OCI-LY3 (cell line): ENCODE measurements around the gene KLHDC1.

Source experiments
- H2AFZ ChIP-seq: fragments of 200-600, 300-600 bp; shearing (Covaris generic); 2 replicates; pipeline ENCODE4 v1.6.0; 2014; ENCODE audit warnings: antibody characterized with exemption, low read depth, low read length
- H3K27ac ChIP-seq: fragments of 200-600, 300-600 bp; sonication (generic); 2 replicates; pipeline ENCODE4 v1.5.1; 2014; ENCODE audit warnings: mild to moderate bottlenecking, low read length, moderate library complexity, mixed read lengths
- H3K27me3 ChIP-seq: fragments of 200-600, 300-600 bp; sonication (generic); 2 replicates; pipeline ENCODE4 v1.6.1; 2014; ENCODE audit warnings: low read depth, low read length, mixed read lengths
- H3K36me3 ChIP-seq: fragments of 200-600, 300-600 bp; sonication (generic); replicated peaks from 2 replicates; pipeline ENCODE3; 2014; ENCODE audit warnings: low read depth, low read length, mixed read lengths
- H3K4me1 ChIP-seq: fragments of 300-600, 200-600 bp; sonication (generic); 2 replicates; pipeline ENCODE4 v1.6.1; 2014; ENCODE audit warnings: low read length, mixed read lengths
- H3K4me2 ChIP-seq: fragments of 200-600, 300-600 bp; sonication (generic); 2 replicates; pipeline ENCODE4 v1.6.1; 2014; ENCODE audit warnings: low read length, mixed read lengths
- H3K4me3 ChIP-seq: fragments of 300-600, 200-600 bp; sonication (generic); 2 replicates; pipeline ENCODE4 v1.5.1; 2014; ENCODE audit warnings: antibody characterized with exemption, mild to moderate bottlenecking, low read length, moderate library complexity
- H3K79me2 ChIP-seq: fragments of 300-600, 200-600 bp; shearing (Covaris generic); 2 replicates; pipeline ENCODE4 v1.6.1; 2014; ENCODE audit warnings: mild to moderate bottlenecking, low read length, mixed read lengths
- H3K9ac ChIP-seq: fragments of 300-600, 200-600 bp; shearing (Covaris generic); 2 replicates; pipeline ENCODE4 v1.6.0; 2014; ENCODE audit warnings: mild to moderate bottlenecking, low read length, moderate library complexity
- H3K9me3 ChIP-seq: fragments of 200-600, 300-600 bp; shearing (Covaris generic); 2 replicates; pipeline ENCODE4 v1.6.1; 2014; ENCODE audit warnings: low read length, mixed read lengths; ENCODE audit not compliant: insufficient read depth
- H4K20me1 ChIP-seq: fragments of 200-600, 300-600 bp; sonication (generic); 2 replicates; pipeline ENCODE4 v1.6.1; 2016; ENCODE audit warnings: low read length, mixed read lengths; ENCODE audit not compliant: insufficient read depth
- CTCF ChIP-seq: fragments of 200-600, 300-600 bp; sonication (generic); IDR thresholded peaks from 2 replicates; pipeline ENCODE4 v1.5.1; 2014; ENCODE audit warnings: antibody characterized with exemption, low read length, low read depth
- EZH2phosphoT487 ChIP-seq: fragments of 200-600 bp; shearing (Covaris generic); IDR thresholded peaks from 2 replicates; pipeline ENCODE4 v1.6.1; 2018; ENCODE audit warnings: antibody characterized with exemption, mixed run types, low read depth

The KLHDC1 gene

DNA sequence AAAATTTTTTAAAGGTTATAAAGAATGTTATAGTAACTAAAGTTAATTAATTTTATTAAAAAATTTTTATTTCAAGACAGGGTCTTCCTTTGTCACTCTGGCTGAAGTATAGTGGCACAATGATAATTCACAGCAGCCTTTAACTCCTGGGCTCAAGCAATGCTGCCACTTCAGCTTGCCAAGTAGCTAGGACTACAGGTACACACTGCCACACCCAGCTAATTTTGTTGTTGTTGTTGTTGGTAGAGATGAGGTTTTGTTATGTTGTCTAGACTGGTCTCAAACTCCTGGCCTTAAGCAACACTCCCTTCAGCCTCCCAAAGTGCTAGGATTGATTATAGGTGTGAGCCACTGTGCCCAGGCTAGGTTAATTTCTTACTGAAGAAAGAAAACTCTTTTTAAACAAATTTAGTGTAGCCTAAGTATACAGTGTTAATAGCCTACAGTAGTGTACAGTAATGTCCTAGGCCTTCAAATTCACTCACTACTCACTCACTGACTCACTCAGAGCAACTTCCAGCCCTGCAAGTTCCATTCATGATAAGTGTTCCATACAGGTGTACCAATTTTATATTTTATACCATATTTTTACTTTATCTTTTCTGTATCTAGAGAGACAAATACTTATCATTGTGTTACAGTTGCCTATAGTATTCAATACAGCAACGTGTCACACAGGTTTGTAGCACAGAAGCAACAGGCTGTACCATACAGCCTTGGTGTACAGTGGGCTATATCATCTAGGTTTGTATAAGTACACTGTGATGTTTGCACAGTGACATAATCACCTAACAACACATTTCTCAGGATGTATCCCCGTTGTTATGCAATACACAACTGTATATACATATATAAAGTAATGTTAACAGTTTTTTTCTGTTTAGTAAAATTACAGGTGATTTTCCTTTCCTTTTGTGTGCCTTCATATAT, 33.1 kb upstream of the KLHDC1 start:
- Histone ChIP-seq H4K20me1 (no peaks in the 10 kb centered on the region), H3K27me3 (no peaks in the 10 kb centered on the region), H3K36me3 (peaks cover 2% of the 10 kb centered on the region), H3K4me1 (no peaks in the 10 kb centered on the region), H3K4me3 (no peak overlapping the region), H3K9ac (no peak overlapping the region), H3K27ac (no peak overlapping the region), H3K79me2 (no peaks in the 10 kb centered on the region), H3K9me3 (no peaks in the 10 kb centered on the region), H2AFZ (no peak overlapping the region), H3K4me2 (no peak overlapping the region)
- TF ChIP-seq CTCF (no peak), EZH2phosphoT487 (no peak)

DNA sequence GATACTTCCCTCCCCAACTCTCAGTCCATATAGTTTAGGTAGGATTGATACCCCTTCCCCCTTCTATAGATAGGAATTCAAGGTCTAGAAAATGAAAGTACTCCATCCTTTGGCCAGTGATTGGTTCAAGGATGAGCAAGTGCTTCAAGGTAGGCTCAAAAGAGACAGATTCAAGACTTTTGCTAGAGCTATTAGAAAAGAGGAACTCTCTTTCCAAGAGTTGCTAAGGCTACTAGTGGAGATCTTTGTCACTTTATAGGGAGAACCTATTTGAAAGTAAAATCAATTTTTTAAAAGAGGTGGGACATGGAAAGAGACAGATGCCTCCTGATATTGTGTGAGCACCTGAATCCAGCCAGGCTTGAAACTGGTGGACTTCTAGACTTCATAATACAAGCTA, 22.4 kb upstream of the KLHDC1 start:
- Histone ChIP-seq H3K4me3 (no peak overlapping the region), H3K4me1 (no peaks in the 10 kb centered on the region), H3K4me2 (no peak overlapping the region), H3K27ac (no peak overlapping the region), H3K27me3 (no peaks in the 10 kb centered on the region), H2AFZ (no peak overlapping the region), H3K36me3 (peaks cover 16% of the 10 kb centered on the region), H3K9me3 (no peaks in the 10 kb centered on the region), H3K9ac (no peak overlapping the region), H4K20me1 (no peaks in the 10 kb centered on the region), H3K79me2 (no peaks in the 10 kb centered on the region)
- TF ChIP-seq CTCF (no peak), EZH2phosphoT487 (no peak)

DNA sequence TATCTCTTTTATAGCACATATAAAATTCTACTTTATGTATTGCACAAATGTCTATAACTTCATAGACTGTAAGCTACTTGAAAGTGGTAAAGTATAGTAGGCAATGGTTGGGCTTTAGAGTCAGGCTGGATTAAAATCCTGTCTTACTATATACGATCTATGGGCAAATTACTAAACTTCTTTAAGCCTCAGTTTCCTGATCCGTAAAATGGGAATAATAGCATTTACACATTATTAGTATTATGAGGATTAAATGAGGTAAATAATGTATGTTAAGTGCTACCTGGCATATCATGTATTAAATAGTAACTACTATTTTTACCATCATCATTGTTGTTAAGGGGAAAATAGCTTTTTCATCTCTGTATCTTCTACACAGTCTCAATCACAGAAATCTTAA, 19.3 kb upstream of the KLHDC1 start:
- no peaks in the 10 kb centered on the region for H3K79me2 ChIP-seq
- H3K27me3 ChIP-seq, result no peaks in the 10 kb centered on the region
- peaks cover 28% of the 10 kb centered on the region for H3K36me3 ChIP-seq
- H3K4me3 ChIP-seq, result no peak overlapping the region
- no peak overlapping the region for H3K27ac ChIP-seq
- TF ChIP-seq EZH2phosphoT487 (no peak), CTCF (no peak)
- H2AFZ ChIP-seq, result no peak overlapping the region
- H3K9ac ChIP-seq, result no peak overlapping the region
- H4K20me1 ChIP-seq, result no peaks in the 10 kb centered on the region
- H3K9me3 ChIP-seq, result no peaks in the 10 kb centered on the region
- no peak overlapping the region for H3K4me2 ChIP-seq
- H3K4me1 ChIP-seq, result no peaks in the 10 kb centered on the region

- peaks cover 42% of the 10 kb centered on the region for H3K36me3 ChIP-seq
Observed at GRCh38 chr14:49677643-49678042, 15.3 kb upstream of the KLHDC1 start.

More at GRCh38 chr14:49677643-49678042, 15.3 kb upstream of the KLHDC1 start:
- H3K4me1 ChIP-seq, result no peaks in the 10 kb centered on the region
- H3K4me3 ChIP-seq, result no peak overlapping the region
- no peak for TF ChIP-seq EZH2phosphoT487
- no peak for TF ChIP-seq CTCF
- H4K20me1 ChIP-seq, result no peaks in the 10 kb centered on the region
- H3K27ac ChIP-seq, result no peak overlapping the region
- no peak overlapping the region for H2AFZ ChIP-seq
- H3K79me2 ChIP-seq, result no peaks in the 10 kb centered on the region
- H3K9ac ChIP-seq, result no peak overlapping the region
- H3K9me3 ChIP-seq, result no peaks in the 10 kb centered on the region
- no peak overlapping the region for H3K4me2 ChIP-seq
- no peaks in the 10 kb centered on the region for H3K27me3 ChIP-seq
